DND-41 (cell line): ENCODE results near the gene TCF4.

Source experiments
- ATAC-seq: fragments of 200-7000 bp; cut with Tn5 transposase; 3 replicates; pipeline ENCODE4 v1.9.1; 2021; ENCODE audit warnings: low read depth; ENCODE audit not compliant: insufficient read depth
- DNase-seq: peaks from one replicate; pipeline ENCODE4 v3.0.0-alpha.2; 2020
- H2AFZ ChIP-seq: 2 replicates; pipeline ENCODE4 v1.6.0; 2012; ENCODE audit warnings: low read depth, low read length
- H3K27ac ChIP-seq: 2 replicates; pipeline ENCODE4 v1.5.1; 2012; ENCODE audit warnings: low read length, inconsistent platforms
- H3K27me3 ChIP-seq: fragments of 200-600 bp; sonication (generic); 2 replicates; pipeline ENCODE4 v1.6.0; 2012; ENCODE audit warnings: low read length, mild to moderate bottlenecking, inconsistent platforms; ENCODE audit not compliant: insufficient read depth, poor library complexity
- H3K36me3 ChIP-seq: 2 replicates; pipeline ENCODE4 v1.5.1; 2012; ENCODE audit warnings: low read length, inconsistent platforms; ENCODE audit not compliant: insufficient read depth
- H3K4me1 ChIP-seq: 2 replicates; pipeline ENCODE4 v1.5.1; 2012; ENCODE audit warnings: mild to moderate bottlenecking, low read length; ENCODE audit not compliant: insufficient read depth
- H3K4me2 ChIP-seq: 2 replicates; pipeline ENCODE4 v1.6.0; 2012; ENCODE audit warnings: mild to moderate bottlenecking, moderate library complexity, low read length, inconsistent platforms; ENCODE audit not compliant: insufficient read depth
- H3K4me3 ChIP-seq, 2 experiments: fragments of 200-600 bp in 1 of 2; shearing (Covaris generic) in 1 of 2; 2 replicates each; pipeline ENCODE4 v1.5.1; 2012 to 2016; ENCODE audit warnings: inconsistent platforms in 2 of 2, low read length in 2 of 2, mild to moderate bottlenecking in 2 of 2, low read depth in 1 of 2, moderate library complexity in 1 of 2
- H3K79me2 ChIP-seq: 2 replicates; pipeline ENCODE4 v1.6.0; 2012; ENCODE audit warnings: low read length, inconsistent platforms; ENCODE audit not compliant: insufficient read depth
- H3K9ac ChIP-seq: 2 replicates; pipeline ENCODE4 v1.6.0; 2012; ENCODE audit warnings: low read depth, mild to moderate bottlenecking, inconsistent platforms, low read length, moderate library complexity
- H3K9me3 ChIP-seq: 2 replicates; pipeline ENCODE4 v1.5.1; 2012; ENCODE audit warnings: low read length, moderate library complexity, mild to moderate bottlenecking, inconsistent platforms; ENCODE audit not compliant: insufficient read depth, severe bottlenecking
- H4K20me1 ChIP-seq: 2 replicates; pipeline ENCODE4 v1.6.0; 2012; ENCODE audit warnings: low read length; ENCODE audit not compliant: insufficient read depth
- CTCF ChIP-seq: IDR thresholded peaks from 2 replicates; pipeline ENCODE4 v1.5.1; 2012; ENCODE audit warnings: borderline replicate concordance, low read length, moderate library complexity, mild to moderate bottlenecking; ENCODE audit not compliant: poor library complexity, severe bottlenecking; ENCODE audit errors: extremely low read depth
- EZH2 ChIP-seq: IDR thresholded peaks from 3 replicates; pipeline ENCODE4 v1.6.1; 2012; ENCODE audit warnings: borderline replicate concordance, low read depth, mild to moderate bottlenecking, moderate library complexity, low read length, inconsistent platforms; ENCODE audit not compliant: severe bottlenecking

TCF4 gene

DNA sequence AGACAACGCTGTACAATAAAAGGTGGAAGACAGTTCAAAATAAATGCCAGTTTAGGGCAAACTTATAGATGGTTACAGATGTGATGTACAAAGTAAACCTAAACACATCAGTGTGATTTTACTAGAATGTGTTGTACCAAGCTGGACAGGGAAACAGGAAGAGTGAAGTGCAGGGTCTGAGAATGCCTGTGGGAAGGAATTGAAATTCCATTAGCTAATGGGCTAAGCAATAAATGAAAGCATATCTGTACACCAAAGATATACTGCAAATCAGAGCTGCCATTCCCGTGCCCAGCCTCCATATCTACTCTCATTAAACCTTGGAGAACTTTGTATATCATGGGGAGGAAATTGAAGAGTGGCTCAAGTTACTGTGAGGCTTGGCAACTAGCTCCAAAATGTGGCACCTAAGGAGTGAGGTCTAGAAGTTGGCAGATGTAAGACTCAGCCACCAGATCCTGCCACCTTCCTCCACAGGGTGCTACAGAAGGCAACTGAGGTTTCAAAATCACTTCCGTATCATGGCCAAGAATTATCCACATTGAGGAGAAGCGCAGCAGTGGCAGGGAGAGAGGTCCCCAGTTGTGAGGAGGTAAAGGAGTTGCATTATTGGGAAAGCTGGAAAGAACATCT, 277.8 kb downstream of the TCF4 start:
- no peaks in the 10 kb centered on the region for H3K4me1 ChIP-seq
- no peaks in the 10 kb centered on the region for H3K36me3 ChIP-seq
- no peak overlapping the region for H3K9ac ChIP-seq
- TF ChIP-seq EZH2: no peak
- no peak for TF ChIP-seq CTCF
- H4K20me1 ChIP-seq: no peaks in the 10 kb centered on the region
- H3K79me2 ChIP-seq: no peaks in the 10 kb centered on the region
- H3K27me3 ChIP-seq: no peaks in the 10 kb centered on the region
- no peak overlapping the region for H3K4me3 ChIP-seq
- no peaks in the 10 kb centered on the region for H3K9me3 ChIP-seq
- no peak overlapping the region for H2AFZ ChIP-seq
- H3K27ac ChIP-seq: no peak overlapping the region
- ATAC-seq (no peak), DNase-seq (no peak)
- no peak overlapping the region for H3K4me2 ChIP-seq

- TF ChIP-seq CTCF (no peak), EZH2 (no peak)
- Histone ChIP-seq H3K4me2 (no peak overlapping the region), H3K4me1 (no peaks in the 10 kb centered on the region), H4K20me1 (no peaks in the 10 kb centered on the region), H3K27ac (no peak overlapping the region), H3K27me3 (no peaks in the 10 kb centered on the region), H3K9me3 (no peaks in the 10 kb centered on the region), H3K36me3 (no peaks in the 10 kb centered on the region), H3K9ac (no peak overlapping the region), H3K4me3 (no peak overlapping the region), H2AFZ (no peak overlapping the region), H3K79me2 (no peaks in the 10 kb centered on the region)
- ATAC-seq: no peak
- no peak for DNase-seq
Measured at GRCh38 chr18:55309249-55309648, 278.7 kb downstream of the TCF4 start.

- Histone ChIP-seq H2AFZ (no peak overlapping the region), H3K9me3 (no peaks in the 10 kb centered on the region), H3K4me1 (no peaks in the 10 kb centered on the region), H3K27ac (no peak overlapping the region), H4K20me1 (no peaks in the 10 kb centered on the region), H3K4me2 (no peak overlapping the region), H3K9ac (no peak overlapping the region), H3K36me3 (no peaks in the 10 kb centered on the region), H3K4me3 (no peak overlapping the region), H3K79me2 (no peaks in the 10 kb centered on the region), H3K27me3 (no peaks in the 10 kb centered on the region)
- DNase-seq: no peak
- no peak for TF ChIP-seq CTCF
- TF ChIP-seq EZH2: no peak
- ATAC-seq: no peak
Measured at GRCh38 chr18:55307505-55307904, 280.5 kb downstream of the TCF4 start.
